Lung (tissue), 12 donors: ENCODE measurements around the gene ECE2. TPM values are rescaled to one million over a fixed set of nuclear protein-coding genes. Genes with fewer than 3 reads are reported as not detected.

Source experiments
- ATAC-seq: fragments of 200-7000 bp; cut with Tn5 transposase; one replicate; pipeline ENCODE4 v1.9.1; 2020; ENCODE audit warnings: moderate number of reproducible peaks; ENCODE audit not compliant: insufficient read depth, low FRiP score
- DNase-seq, 3 donors: peaks; one replicate each; pipeline ENCODE4 v3.0.0-alpha.2; 2013 to 2017
- H3K27ac ChIP-seq, 2 donors: one replicate each; pipeline ENCODE4 v1.5.1; 2013; ENCODE audit warnings: mild to moderate bottlenecking in 2 of 2, moderate library complexity in 2 of 2, control low read depth in 1 of 2, inconsistent platforms in 1 of 2, low read depth in 1 of 2, low read length in 1 of 2
- H3K27me3 ChIP-seq, 3 donors: one replicate each; pipeline ENCODE4 v1.5.1; 2013; ENCODE audit warnings: low read length in 2 of 3; ENCODE audit not compliant: control insufficient read depth in 3 of 3, insufficient read depth in 3 of 3
- H3K36me3 ChIP-seq, 4 donors: one replicate each; pipeline ENCODE4 v1.5.1; 2013; ENCODE audit warnings: low read length in 4 of 4, mild to moderate bottlenecking in 1 of 4, moderate library complexity in 1 of 4; ENCODE audit not compliant: control insufficient read depth in 4 of 4, insufficient read depth in 4 of 4
- H3K4me1 ChIP-seq, 5 donors: one replicate each; pipeline ENCODE4 v1.5.1; 2013; ENCODE audit warnings: low read length in 5 of 5, mild to moderate bottlenecking in 2 of 5, moderate library complexity in 1 of 5; ENCODE audit not compliant: control insufficient read depth in 5 of 5, insufficient read depth in 5 of 5
- H3K4me3 ChIP-seq: one replicate; pipeline ENCODE4 v1.5.1; 2013; ENCODE audit warnings: mild to moderate bottlenecking, control low read depth, moderate library complexity
- H3K9ac ChIP-seq, 2 donors: one replicate each; pipeline ENCODE4 v1.5.1; 2013; ENCODE audit warnings: low read length in 2 of 2, control low read depth in 1 of 2; ENCODE audit not compliant: insufficient read depth in 1 of 2
- H3K9me3 ChIP-seq, 4 donors: one replicate each; pipeline ENCODE4 v1.5.1; 2013; ENCODE audit warnings: low read length in 3 of 4, mild to moderate bottlenecking in 1 of 4, moderate library complexity in 1 of 4; ENCODE audit not compliant: control insufficient read depth in 4 of 4, insufficient read depth in 3 of 4
- WGBS, 2 donors: extraction: QIAGEN DNeasy Blood & Tissue Kit; methylation state at CpG; one replicate each; pipeline ENCODE4 v1.1.7; 2013; 5-methylcytosine and 5-hydroxymethylcytosine counted together
- polyA plus RNA-seq, 2 donors: library from polyadenylated mRNA; stranded (reverse); fragments of 200-250 nt; gene quantifications; one replicate each; pipeline ENCODE4 v1.2.1, GENCODE V29; 2013
- total RNA-seq, 2 donors: library from RNA; depleted of rRNA in 1 of 2; stranded (reverse); fragments of >200 nt in 1 of 2; gene quantifications; one replicate each; pipeline ENCODE4 v1.2.1, GENCODE V29; 2014 to 2021
- TF ChIP-seq, protein P1 (sequence below): IDR thresholded peaks from 2 replicates; pipeline ENCODE4 v1.5.1; 2012; ENCODE audit warnings: mild to moderate bottlenecking; ENCODE audit errors: control extremely low read depth, extremely low read depth
- donor health status: control.
- donor health status: control.
- donor health status: Bipolar disorder and iron deficiency.
- donor health status: healthy.
- donor health status: DM: yes; HTN: yes; CAD: no.

Gene ECE2
- total and polyA plus RNA-seq, 4 donors = 0.15 TPM; not detected in 3

DNA sequence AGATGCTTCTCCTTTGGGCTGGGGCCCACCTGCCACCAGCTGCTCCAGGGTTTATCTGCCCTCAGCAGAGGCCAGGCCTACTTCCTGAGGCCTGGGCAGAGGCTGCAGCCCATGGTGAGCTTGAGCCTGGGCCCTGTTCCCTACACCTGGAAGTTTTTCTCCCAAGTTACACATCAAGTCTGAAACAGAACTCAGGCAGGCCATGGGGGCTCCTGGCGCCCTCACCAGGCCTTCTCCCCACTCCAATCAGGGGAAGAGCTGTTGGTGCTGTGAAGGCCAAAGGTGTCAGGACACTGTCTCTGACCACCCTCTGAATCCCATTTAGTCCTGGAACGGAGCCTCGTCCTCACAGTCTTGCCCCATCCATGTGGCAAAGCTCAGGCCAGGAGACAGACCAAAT, 39.2 kb upstream of the ECE2 start:
- Histone ChIP-seq H3K4me1 (peaks cover 0 to 4% (median 0%) of the 10 kb centered on the region in 5 donors), H3K9ac (no peak overlapping the region), H3K36me3 (no peaks in the 10 kb centered on the region), H3K9me3 (peaks cover 0 to 2% (median 0%) of the 10 kb centered on the region in 4 donors), H3K27me3 (peaks cover 0 to 13% (median 12%) of the 10 kb centered on the region in 3 donors), H3K4me3 (no peak overlapping the region), H3K27ac (no peak overlapping the region)
- TF ChIP-seq, protein P1, sequence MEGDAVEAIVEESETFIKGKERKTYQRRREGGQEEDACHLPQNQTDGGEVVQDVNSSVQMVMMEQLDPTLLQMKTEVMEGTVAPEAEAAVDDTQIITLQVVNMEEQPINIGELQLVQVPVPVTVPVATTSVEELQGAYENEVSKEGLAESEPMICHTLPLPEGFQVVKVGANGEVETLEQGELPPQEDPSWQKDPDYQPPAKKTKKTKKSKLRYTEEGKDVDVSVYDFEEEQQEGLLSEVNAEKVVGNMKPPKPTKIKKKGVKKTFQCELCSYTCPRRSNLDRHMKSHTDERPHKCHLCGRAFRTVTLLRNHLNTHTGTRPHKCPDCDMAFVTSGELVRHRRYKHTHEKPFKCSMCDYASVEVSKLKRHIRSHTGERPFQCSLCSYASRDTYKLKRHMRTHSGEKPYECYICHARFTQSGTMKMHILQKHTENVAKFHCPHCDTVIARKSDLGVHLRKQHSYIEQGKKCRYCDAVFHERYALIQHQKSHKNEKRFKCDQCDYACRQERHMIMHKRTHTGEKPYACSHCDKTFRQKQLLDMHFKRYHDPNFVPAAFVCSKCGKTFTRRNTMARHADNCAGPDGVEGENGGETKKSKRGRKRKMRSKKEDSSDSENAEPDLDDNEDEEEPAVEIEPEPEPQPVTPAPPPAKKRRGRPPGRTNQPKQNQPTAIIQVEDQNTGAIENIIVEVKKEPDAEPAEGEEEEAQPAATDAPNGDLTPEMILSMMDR = no peak
- 77 to 80% methylated on average over 2 to 3 of the region's 3 CpGs for WGBS, 2 donors
- ATAC-seq (no peak), DNase-seq (no peak)

DNA sequence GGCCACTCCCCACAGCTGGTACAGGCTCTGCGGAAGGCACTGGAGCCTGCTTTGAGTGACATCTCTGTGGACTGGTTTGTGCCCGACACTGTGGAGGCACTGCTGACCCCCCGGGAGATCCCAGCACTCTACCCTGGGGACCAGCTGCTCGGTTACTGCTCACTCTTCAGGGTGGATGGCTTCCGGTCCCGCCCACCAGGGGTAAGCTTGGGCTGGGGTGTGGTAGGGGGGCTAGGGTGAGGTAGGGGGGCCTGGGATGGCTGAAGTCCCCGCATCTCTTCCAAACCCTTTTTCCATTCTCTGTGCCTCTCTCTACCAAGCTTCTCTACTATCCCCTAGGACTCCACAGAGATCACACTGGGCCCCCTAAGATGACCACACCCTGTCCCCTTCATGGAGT, 38.6 kb upstream of the ECE2 start:
- TF ChIP-seq, protein P1 = no peak
- Histone ChIP-seq H3K36me3 (no peaks in the 10 kb centered on the region), H3K27ac (no peak overlapping the region), H3K27me3 (peaks cover 0 to 7% (median 7%) of the 10 kb centered on the region in 3 donors), H3K4me1 (peaks cover 0 to 7% (median 0%) of the 10 kb centered on the region in 5 donors), H3K9me3 (peaks cover 0 to 2% (median 0%) of the 10 kb centered on the region in 4 donors), H3K9ac (no peak overlapping the region), H3K4me3 (no peak overlapping the region)
- whole genome bisulfite sequencing, 2 donors = 78 to 88% methylated on average over 7 of the region's 7 CpGs
- ATAC-seq (no peak), DNase-seq (no peak)

DNA sequence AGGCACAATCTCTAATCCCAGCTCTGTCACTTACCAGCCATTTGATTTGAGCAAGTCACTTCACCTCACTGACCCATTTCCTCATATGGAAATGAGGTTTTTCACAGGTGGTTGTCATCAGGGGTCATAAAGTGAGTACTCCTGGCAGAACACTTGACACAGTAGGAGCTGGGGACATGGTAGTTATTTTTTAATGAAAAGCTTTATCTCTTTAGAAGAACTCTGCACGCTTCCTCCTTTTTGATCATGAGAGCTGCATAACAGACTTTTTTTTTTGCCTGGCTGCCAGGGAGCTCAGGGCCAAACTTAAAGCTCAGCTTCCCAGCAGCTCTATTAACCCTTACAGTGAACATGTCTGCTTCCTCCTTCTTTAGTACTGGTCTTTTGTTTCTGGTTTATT, 38.0 kb upstream of the ECE2 start:
- peaks cover 0 to 7% (median 0%) of the 10 kb centered on the region in 5 donors for H3K4me1 ChIP-seq
- H3K9me3 ChIP-seq = peaks cover 0 to under 1% (median 0%) of the 10 kb centered on the region in 4 donors
- DNase-seq = no peak
- peaks cover 0 to 3% (median 2%) of the 10 kb centered on the region in 3 donors for H3K27me3 ChIP-seq
- ATAC-seq = no peak
- 23 to 33% methylated on average over 1 of the region's 1 CpG for WGBS, 2 donors
- H3K4me3 ChIP-seq = no peak overlapping the region
- H3K36me3 ChIP-seq = peaks cover 0 to 5% (median 1%) of the 10 kb centered on the region in 4 donors
- H3K27ac ChIP-seq = no peak overlapping the region
- H3K9ac ChIP-seq = no peak overlapping the region
- TF ChIP-seq, protein P1 = no peak
